Spleen (tissue), 11 donors: ENCODE data around the gene DENND1A. TPM values are rescaled to one million over a fixed set of nuclear protein-coding genes. Genes with fewer than 3 reads are reported as not detected.

ENCODE experiments used
- DNase-seq: peaks from one replicate; pipeline ENCODE4 v3.0.0-alpha.2; 2020
- H3K27ac ChIP-seq, 8 donors: fragments of 200-600 bp; sonication (generic) in 7 of 8; 1 replicate in 4 of 8; 2 replicates in 4 of 8; pipeline versions ENCODE4 v1.5.0 to v1.8.0; 2016 to 2021; ENCODE audit warnings: inconsistent platforms in 4 of 8, mild to moderate bottlenecking in 4 of 8, moderate library complexity in 1 of 8
- H3K27me3 ChIP-seq, 7 donors: fragments of 200-600 bp; sonication (generic) in 6 of 7; replicated peaks in 1 of 7; 1 replicate in 4 of 7; 2 replicates in 3 of 7; pipeline versions ENCODE4 v1.5.0 to v1.8.0; 2016 to 2021; ENCODE audit warnings: inconsistent platforms in 3 of 7, mild to moderate bottlenecking in 1 of 7
- H3K36me3 ChIP-seq, 6 donors: fragments of 200-600 bp; sonication (generic) in 5 of 6; 1 replicate in 4 of 6; 2 replicates in 2 of 6; pipeline versions ENCODE4 v1.5.0 to v1.8.0; 2016 to 2021; ENCODE audit warnings: inconsistent platforms in 2 of 6
- H3K4me1 ChIP-seq, 6 donors: fragments of 200-600 bp; sonication (generic) in 5 of 6; 1 replicate in 3 of 6; 2 replicates in 3 of 6; pipeline versions ENCODE4 v1.5.0 to v1.8.0; 2016 to 2021; ENCODE audit warnings: inconsistent platforms in 3 of 6
- H3K4me3 ChIP-seq, 8 donors: fragments of 200-600 bp; sonication (generic) in 7 of 8; 1 replicate in 4 of 8; 2 replicates in 4 of 8; pipeline versions ENCODE4 v1.5.0 to v1.8.0; 2016 to 2021; ENCODE audit warnings: inconsistent platforms in 4 of 8, mild to moderate bottlenecking in 4 of 8, moderate library complexity in 2 of 8
- H3K9me3 ChIP-seq, 8 donors: fragments of 200-600 bp; sonication (generic) in 7 of 8; 1 replicate in 4 of 8; 2 replicates in 4 of 8; pipeline versions ENCODE4 v1.5.0 to v1.8.0; 2016 to 2021; ENCODE audit warnings: inconsistent platforms in 4 of 8
- POLR2A ChIP-seq, 3 donors: fragments of 450-650 bp; IDR thresholded peaks; one replicate each; pipeline ENCODE4 v1.5.1; 2017; ENCODE audit warnings: antibody characterized with exemption in 3 of 3, mild to moderate bottlenecking in 1 of 3
- POLR2AphosphoS5 ChIP-seq, 3 donors: sonication (generic); formaldehyde crosslinking; IDR thresholded peaks; one replicate each; pipeline ENCODE4 v1.5.1; 2017; ENCODE audit warnings: antibody characterized with exemption in 3 of 3
- WGBS, 5 donors: extraction: QIAGEN DNeasy Blood & Tissue Kit in 3 of 5; methylation state at CpG; one replicate each; pipeline versions ENCODE4 v1.1.5 to v1.1.7; 2013 to 2018; 5-methylcytosine and 5-hydroxymethylcytosine counted together
- intact Hi-C: fragments of 100-400 bp; cut with DNase I; formaldehyde crosslinking; loops from one replicate; pipeline ENCODE4 v1.15.0; 2023; ENCODE audit warnings: low total_unique reads
- polyA plus RNA-seq, 3 donors: library from polyadenylated mRNA; stranded (reverse); fragments of 200-250 nt; gene quantifications; one replicate each; pipeline ENCODE4 v1.2.1, GENCODE V29; 2013
- total RNA-seq, 7 donors: library from RNA; depleted of rRNA in 3 of 7; stranded (reverse); fragments of >200 nt in 3 of 7; fragmentation: NEBNext Ultra II Directional in 4 of 7; extraction: Animal tissue kit (Norgen Biotek cat#: 25700) in 4 of 7; gene quantifications; one replicate each; pipeline versions ENCODE4 v1.1.0 to v1.2.1, GENCODE V29; 2016 to 2021
- TF ChIP-seq, protein P1 (sequence below), 11 experiments: fragments of 200-600 bp in 7 of 11; fragments of 450-650 bp in 4 of 11; sonication (generic) in 4 of 11; IDR thresholded peaks in 8 of 11; conservative IDR thresholded peaks in 3 of 11; 1 replicate in 7 of 11; 2 replicates in 4 of 11; pipeline versions ENCODE4 v1.4.0 to v1.8.0; 2016 to 2021; ENCODE audit warnings: antibody characterized with exemption in 11 of 11, inconsistent platforms in 4 of 11, mild to moderate bottlenecking in 1 of 11
- donor health status: healthy with polysubstance abuse.
- donor health status: DM: no; HTN: no; CAD: no; lungs with moderate emphysema.
- donor health status: DM: no; HTN: no; CAD: no.
- donor health status: Bipolar disorder and iron deficiency.
- donor health status: healthy.
- donor health status: DM: no; HTN: no; CAD: no.
- donor health status: DM: yes; HTN: yes; CAD: no.

Gene DENND1A
- total and polyA plus RNA-seq, 10 donors, result 5.4 to 59.3 (median 48.8) TPM

- H3K27me3 ChIP-seq, result peaks cover 0 to 48% (median 4%) of the 10 kb centered on the region in 7 donors
- no peaks in the 10 kb centered on the region for H3K4me1 ChIP-seq
- intact Hi-C loops, result no loop called here
- H3K4me3 ChIP-seq, result no peak overlapping the region
- no peak overlapping the region for H3K27ac ChIP-seq
- TF ChIP-seq POLR2A (IDR thresholded peaks at IDR 0.05) (no peak), POLR2AphosphoS5 (IDR thresholded peaks at IDR 0.05) (no peak)
- TF ChIP-seq, protein P1, sequence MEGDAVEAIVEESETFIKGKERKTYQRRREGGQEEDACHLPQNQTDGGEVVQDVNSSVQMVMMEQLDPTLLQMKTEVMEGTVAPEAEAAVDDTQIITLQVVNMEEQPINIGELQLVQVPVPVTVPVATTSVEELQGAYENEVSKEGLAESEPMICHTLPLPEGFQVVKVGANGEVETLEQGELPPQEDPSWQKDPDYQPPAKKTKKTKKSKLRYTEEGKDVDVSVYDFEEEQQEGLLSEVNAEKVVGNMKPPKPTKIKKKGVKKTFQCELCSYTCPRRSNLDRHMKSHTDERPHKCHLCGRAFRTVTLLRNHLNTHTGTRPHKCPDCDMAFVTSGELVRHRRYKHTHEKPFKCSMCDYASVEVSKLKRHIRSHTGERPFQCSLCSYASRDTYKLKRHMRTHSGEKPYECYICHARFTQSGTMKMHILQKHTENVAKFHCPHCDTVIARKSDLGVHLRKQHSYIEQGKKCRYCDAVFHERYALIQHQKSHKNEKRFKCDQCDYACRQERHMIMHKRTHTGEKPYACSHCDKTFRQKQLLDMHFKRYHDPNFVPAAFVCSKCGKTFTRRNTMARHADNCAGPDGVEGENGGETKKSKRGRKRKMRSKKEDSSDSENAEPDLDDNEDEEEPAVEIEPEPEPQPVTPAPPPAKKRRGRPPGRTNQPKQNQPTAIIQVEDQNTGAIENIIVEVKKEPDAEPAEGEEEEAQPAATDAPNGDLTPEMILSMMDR (IDR thresholded peaks at IDR 0.05 in 8 of 11, conservative IDR thresholded peaks at IDR 0.05 in 3 of 11), result no peak
- DNase-seq, result no peak
- no peaks in the 10 kb centered on the region for H3K9me3 ChIP-seq
- H3K36me3 ChIP-seq, result no peaks in the 10 kb centered on the region
Measured at GRCh38 chr9:123967323-123967722, 37.4 kb upstream of the DENND1A start.

GRCh38 chr9:123965801-123966686 lies 36.1 kb upstream of the DENND1A start:
- Histone ChIP-seq H3K36me3 (no peaks in the 10 kb centered on the region), H3K27ac (no peak overlapping the region), H3K4me3 (no peak overlapping the region), H3K4me1 (no peaks in the 10 kb centered on the region), H3K27me3 (peaks cover 0 to 47% (median 4%) of the 10 kb centered on the region in 7 donors), H3K9me3 (no peaks in the 10 kb centered on the region)
- WGBS, 5 donors, result 51 to 55% (median 54%) methylated on average over 8 of the region's 8 CpGs
- DNase-seq, result no peak
- TF ChIP-seq POLR2A (IDR thresholded peaks at IDR 0.05) (no peak), POLR2AphosphoS5 (IDR thresholded peaks at IDR 0.05) (no peak)
- TF ChIP-seq, protein P1 (IDR thresholded peaks at IDR 0.05 in 8 of 11, conservative IDR thresholded peaks at IDR 0.05 in 3 of 11), result no peak
- intact Hi-C loops, result no loop called here

- Histone ChIP-seq H3K27ac (no peak overlapping the region), H3K27me3 (peaks cover 0 to 44% (median 0%) of the 10 kb centered on the region in 7 donors), H3K4me1 (no peaks in the 10 kb centered on the region), H3K36me3 (no peaks in the 10 kb centered on the region), H3K9me3 (no peaks in the 10 kb centered on the region), H3K4me3 (no peak overlapping the region)
- no peak for DNase-seq
- 27 to 34% (median 28%) methylated on average over 10 to 12 of the region's 12 CpGs for WGBS, 5 donors
- intact Hi-C loops, result no loop called here
- no peak for TF ChIP-seq POLR2AphosphoS5 (IDR thresholded peaks at IDR 0.05)
- TF ChIP-seq, protein P1 (IDR thresholded peaks at IDR 0.05 in 8 of 11, conservative IDR thresholded peaks at IDR 0.05 in 3 of 11), result no peak
- TF ChIP-seq POLR2A (IDR thresholded peaks at IDR 0.05), result no peak
Measured at GRCh38 chr9:123964761-123965160, 34.8 kb upstream of the DENND1A start.

DNA sequence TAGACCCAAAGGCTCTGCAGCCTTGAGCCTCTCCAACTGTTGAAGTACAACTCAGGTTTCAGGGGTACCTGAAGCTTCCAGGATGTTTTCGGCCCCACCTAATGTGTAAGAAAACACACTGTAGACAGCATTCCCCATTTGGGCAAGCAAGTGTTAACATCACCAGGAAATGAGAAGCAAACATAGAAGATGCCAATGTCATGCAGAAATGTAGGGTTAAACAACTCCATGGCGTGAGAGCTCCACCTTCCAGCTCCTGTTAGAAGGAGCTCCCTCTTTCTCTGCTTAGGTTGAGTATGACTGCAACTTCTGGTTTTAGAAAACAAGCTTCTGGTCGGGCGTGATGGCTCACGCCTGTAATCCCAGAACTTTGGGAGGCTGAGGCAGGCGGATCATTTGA lies 31.0 kb upstream of the DENND1A start:
- H3K4me3 ChIP-seq, result no peak overlapping the region
- intact Hi-C loops, result no loop called here
- WGBS, 5 donors, result 58 to 73% (median 66%) methylated on average over 6 of the region's 6 CpGs
- no peaks in the 10 kb centered on the region for H3K4me1 ChIP-seq
- H3K9me3 ChIP-seq, result no peaks in the 10 kb centered on the region
- H3K27me3 ChIP-seq, result peaks cover 0 to 35% (median 0%) of the 10 kb centered on the region in 7 donors
- no peak for DNase-seq
- no peaks in the 10 kb centered on the region for H3K36me3 ChIP-seq
- no peak for TF ChIP-seq POLR2AphosphoS5 (IDR thresholded peaks at IDR 0.05)
- TF ChIP-seq POLR2A (IDR thresholded peaks at IDR 0.05), result no peak
- TF ChIP-seq, protein P1 (IDR thresholded peaks at IDR 0.05 in 8 of 11, conservative IDR thresholded peaks at IDR 0.05 in 3 of 11), result no peak
- H3K27ac ChIP-seq, result no peak overlapping the region
